Measurements from ENCODE around the gene NXNL2. TPM values are rescaled to one million over a fixed set of nuclear protein-coding genes. Genes with fewer than 3 reads are reported as not detected.

The NXNL2 gene
- total RNA-seq, 1 donor from 2014 or later = not detected

GRCh38 chr9:88527618-88528017 lies 7.4 kb upstream of the NXNL2 start:
- TF ChIP-seq CTCF (IDR thresholded peaks at IDR 0.05) = no peak
- no peak overlapping the region for H3K27ac ChIP-seq
- intact Hi-C loops (cut with DNase I) = no loop called here
- no peak for DNase-seq (ENCODE audit: low spot score in 2 of 2)
- no peak overlapping the region for H3K4me3 ChIP-seq
- peaks cover 2 to 7% of the 10 kb centered on the region in 2 donors for H3K4me1 ChIP-seq
- H3K9me3 ChIP-seq = no peaks in the 10 kb centered on the region
- H3K36me3 ChIP-seq = no peaks in the 10 kb centered on the region
- H3K27me3 ChIP-seq = no peaks in the 10 kb centered on the region

GRCh38 chr9:88528080-88528790 lies 6.7 kb upstream of the NXNL2 start:
- no peak overlapping the region for H3K4me3 ChIP-seq
- no peaks in the 10 kb centered on the region for H3K36me3 ChIP-seq
- no peaks in the 10 kb centered on the region for H3K27me3 ChIP-seq
- peak overlapping the region in 1 of 2 donors; percentile 78 for H3K27ac ChIP-seq
- peaks cover 2 to 7% of the 10 kb centered on the region in 2 donors for H3K4me1 ChIP-seq
- no peaks in the 10 kb centered on the region for H3K9me3 ChIP-seq
- DNase-seq (ENCODE audit: low spot score in 2 of 2) = no peak
- intact Hi-C loops (cut with DNase I) = no loop called here
- no peak for TF ChIP-seq CTCF (IDR thresholded peaks at IDR 0.05)

- DNase-seq (ENCODE audit: low spot score in 2 of 2) = no peak
- H3K36me3 ChIP-seq = no peaks in the 10 kb centered on the region
- no peaks in the 10 kb centered on the region for H3K9me3 ChIP-seq
- H3K27ac ChIP-seq = peak overlapping the region; percentile 46 to 78
- no peak overlapping the region for H3K4me3 ChIP-seq
- intact Hi-C loops (cut with DNase I) = no loop called here
- H3K27me3 ChIP-seq = no peaks in the 10 kb centered on the region
- no peak for TF ChIP-seq CTCF (IDR thresholded peaks at IDR 0.05)
- H3K4me1 ChIP-seq = peaks cover 2 to 7% of the 10 kb centered on the region in 2 donors
These were observed 5.5 kb upstream of the NXNL2 start for GRCh38 chr9:88529496-88529895.

- Histone ChIP-seq H3K27me3 (no peaks in the 10 kb centered on the region), H3K27ac (peak overlapping the region; percentile 46 to 78), H3K36me3 (no peaks in the 10 kb centered on the region), H3K4me1 (peaks cover 2 to 7% of the 10 kb centered on the region in 2 donors), H3K9me3 (no peaks in the 10 kb centered on the region), H3K4me3 (no peak overlapping the region)
- DNase-seq (ENCODE audit: low spot score in 2 of 2) = no peak
- intact Hi-C loops (cut with DNase I) = no loop called here
- no peak for TF ChIP-seq CTCF (IDR thresholded peaks at IDR 0.05)
These were observed 4.9 kb upstream of the NXNL2 start for GRCh38 chr9:88530051-88530450.

- DNase-seq (ENCODE audit: low spot score in 2 of 2) = no peak
- Histone ChIP-seq H3K36me3 (no peaks in the 10 kb centered on the region), H3K9me3 (no peaks in the 10 kb centered on the region), H3K27ac (peak overlapping the region in 1 of 2 donors; percentile 23), H3K4me3 (no peak overlapping the region), H3K4me1 (peaks cover 6 to 10% of the 10 kb centered on the region in 2 donors), H3K27me3 (no peaks in the 10 kb centered on the region)
- intact Hi-C loops (cut with DNase I) = no loop called here
- TF ChIP-seq CTCF (IDR thresholded peaks at IDR 0.05) = no peak
These were observed 2.9 kb upstream of the NXNL2 start for GRCh38 chr9:88531920-88532698.

All from ascending aorta (tissue), 2 donors.